PC-9 (cell line): Measurements from ENCODE around the gene TDRD5. TPM values are rescaled to one million over a fixed set of nuclear protein-coding genes. Genes with fewer than 3 reads are reported as not detected.

Experiments used
- BruUV-seq: library from RNA; stranded (reverse); fragments of 400-500 nt; replicated peaks from 2 replicates; lab custom pipeline; 2021; lab: Mats Ljungman, UMichigan
- CTCF ChIA-PET: fragments of 300-600 bp; sonication (Branson Sonifier 250); formaldehyde crosslinking; loops from one replicate; lab custom pipeline; 2022; ENCODE audit warnings: antibody characterized with exemption; lab: Charles Lee
- POLR2A ChIA-PET: fragments of 300-600 bp; sonication (Branson Sonifier 250); formaldehyde crosslinking; loops from one replicate; lab custom pipeline; 2022; ENCODE audit warnings: antibody characterized with exemption; ENCODE audit not compliant: unreplicated experiment; lab: Charles Lee
- DNase-seq, 2 experiments: peaks; one replicate each; pipeline versions ENCODE4 v3.0.0 to v3.0.0-alpha.2; 2015 to 2022; ENCODE audit warnings: mixed read lengths in 1 of 2
- H2AFZ ChIP-seq: fragments of 200-600 bp; sonication (generic); 2 replicates; pipeline ENCODE4 v1.8.1; 2017; ENCODE audit warnings: antibody characterized with exemption
- H3F3A ChIP-seq: fragments of 200-600 bp; sonication (generic); 2 replicates; pipeline ENCODE4 v1.8.1; 2017; ENCODE audit warnings: antibody characterized with exemption, mild to moderate bottlenecking, low read depth; ENCODE audit not compliant: insufficient read depth
- H3K27ac ChIP-seq: fragments of 200-600 bp; sonication (generic); 2 replicates; pipeline ENCODE4 v1.6.1; 2016; ENCODE audit warnings: mixed run types
- H3K27me3 ChIP-seq: fragments of 200-600 bp; sonication (generic); 2 replicates; pipeline ENCODE4 v1.6.1; 2016; ENCODE audit warnings: low read depth, mixed run types; ENCODE audit not compliant: insufficient read depth
- H3K36me3 ChIP-seq: fragments of 200-600 bp; sonication (generic); 2 replicates; pipeline ENCODE4 v1.6.1; 2016; ENCODE audit warnings: low read depth, mixed run types
- H3K4me1 ChIP-seq: fragments of 200-600 bp; sonication (generic); replicated peaks from 2 replicates; pipeline ENCODE4 v1.6.1; 2016; ENCODE audit warnings: mixed run types; ENCODE audit not compliant: insufficient read depth
- H3K4me2 ChIP-seq: fragments of 200-600 bp; sonication (generic); 2 replicates; pipeline ENCODE4 v1.6.1; 2017; ENCODE audit warnings: mixed run types
- H3K4me3 ChIP-seq: fragments of 200-600 bp; sonication (generic); 2 replicates; pipeline ENCODE4 v1.6.1; 2016; ENCODE audit warnings: mixed run types
- H3K79me2 ChIP-seq: fragments of 200-600 bp; sonication (generic); 2 replicates; pipeline ENCODE4 v1.6.1; 2017; ENCODE audit warnings: low read depth, mixed run types
- H3K9me2 ChIP-seq: fragments of 200-600 bp; sonication (generic); 2 replicates; pipeline ENCODE4 v1.8.1; 2017; ENCODE audit warnings: mild to moderate bottlenecking; ENCODE audit not compliant: insufficient read depth
- H3K9me3 ChIP-seq: fragments of 200-600 bp; sonication (generic); 2 replicates; pipeline ENCODE4 v1.8.1; 2016; ENCODE audit warnings: low read depth; ENCODE audit not compliant: insufficient read depth
- H4K20me1 ChIP-seq: fragments of 200-600 bp; sonication (generic); 2 replicates; pipeline ENCODE4 v1.8.1; 2017; ENCODE audit not compliant: insufficient read depth
- CTCF ChIP-seq: fragments of 200-600 bp; sonication (generic); conservative IDR thresholded peaks from 2 replicates; pipeline ENCODE4 v1.6.1; 2017; ENCODE audit warnings: mixed run types, antibody characterized with exemption, mild to moderate bottlenecking, moderate library complexity
- EZH2 ChIP-seq: fragments of 200-600 bp; sonication (generic); IDR thresholded peaks from 2 replicates; pipeline ENCODE4 v1.8.0; 2017; ENCODE audit warnings: antibody characterized with exemption, low read depth
- intact Hi-C: fragments of 100-400 bp; cut with micrococcal nuclease; formaldehyde crosslinking; loops from one replicate; pipeline ENCODE4 v1.10.0; 2022; ENCODE audit not compliant: unreplicated experiment
- total RNA-seq: library from RNA; stranded (reverse); gene quantifications from 2 replicates; pipeline ENCODE4 v1.2.3, GENCODE V29; 2021

Gene TDRD5
- total RNA-seq, 1 experiment from 2014 or later = not detected

- peak in 1 of 2 experiments; percentile 46 for DNase-seq
- no peak for TF ChIP-seq EZH2
- peak; percentile 93 for TF ChIP-seq CTCF
- H3K9me3 ChIP-seq = no peaks in the 10 kb centered on the region
- no peaks in the 10 kb centered on the region for H3K36me3 ChIP-seq
- ChIA-PET POLR2A (interaction anchor here (0.6 kb wide), 1 partner anchor 459 kb away, joined by 4 read pairs; no protein-coding TSS in a partner anchor), CTCF (interaction anchor here (0.7 to 1.2 kb wide), 5 partner anchors 104 to 1175 kb away, joined by 3 to 23 read pairs (median 3); no protein-coding TSS in a partner anchor)
- no peaks in the 10 kb centered on the region for H3K79me2 ChIP-seq
- intact Hi-C loops = loop anchor here (1.0 to 10.0 kb wide), 6 partner anchors 104 to 1158 kb away; no protein-coding TSS in a partner anchor
- no peaks in the 10 kb centered on the region for H3F3A ChIP-seq
- no peak overlapping the region for H3K27ac ChIP-seq
- H2AFZ ChIP-seq = no peak overlapping the region
- H4K20me1 ChIP-seq = no peaks in the 10 kb centered on the region
- H3K9me2 ChIP-seq = no peaks in the 10 kb centered on the region
- no peaks in the 10 kb centered on the region for H3K4me1 ChIP-seq
- no TSS peak for BruUV-seq
- no peak overlapping the region for H3K4me2 ChIP-seq
- H3K27me3 ChIP-seq = peaks cover 14% of the 10 kb centered on the region
- H3K4me3 ChIP-seq = no peak overlapping the region
These were observed 114.8 kb downstream of the TDRD5 start for GRCh38 chr1:179706339-179706941.

- ChIA-PET POLR2A (no interaction called here), CTCF (no interaction called here)
- no peaks in the 10 kb centered on the region for H3K79me2 ChIP-seq
- H2AFZ ChIP-seq = no peak overlapping the region
- no peak overlapping the region for H3K4me3 ChIP-seq
- H3K4me1 ChIP-seq = no peaks in the 10 kb centered on the region
- peaks cover 17% of the 10 kb centered on the region for H3K27me3 ChIP-seq
- no peak overlapping the region for H3K27ac ChIP-seq
- H4K20me1 ChIP-seq = no peaks in the 10 kb centered on the region
- H3K4me2 ChIP-seq = no peak overlapping the region
- TF ChIP-seq CTCF (no peak), EZH2 (no peak)
- H3K9me3 ChIP-seq = no peaks in the 10 kb centered on the region
- no peaks in the 10 kb centered on the region for H3K36me3 ChIP-seq
- no peaks in the 10 kb centered on the region for H3K9me2 ChIP-seq
- intact Hi-C loops = loop anchor here (2.0 to 10.0 kb wide), 3 partner anchors 471 to 1157 kb away; no protein-coding TSS in a partner anchor
- no peak for DNase-seq
- no peaks in the 10 kb centered on the region for H3F3A ChIP-seq
- no TSS peak for BruUV-seq
These were observed 115.8 kb downstream of the TDRD5 start for GRCh38 chr1:179707406-179707805.

GRCh38 chr1:179708434-179709195, 117.0 kb downstream of the TDRD5 start:
- Histone ChIP-seq H2AFZ (no peak overlapping the region), H3K36me3 (no peaks in the 10 kb centered on the region), H3K4me1 (no peaks in the 10 kb centered on the region), H3K9me2 (no peaks in the 10 kb centered on the region), H3K9me3 (no peaks in the 10 kb centered on the region), H4K20me1 (no peaks in the 10 kb centered on the region), H3K79me2 (no peaks in the 10 kb centered on the region), H3K27ac (no peak overlapping the region), H3K4me2 (no peak overlapping the region), H3K4me3 (no peak overlapping the region), H3F3A (no peaks in the 10 kb centered on the region), H3K27me3 (peaks cover 17% of the 10 kb centered on the region)
- no peak for TF ChIP-seq CTCF
- no peak for TF ChIP-seq EZH2
- BruUV-seq = no TSS peak
- CTCF ChIA-PET = no interaction called here
- POLR2A ChIA-PET = no interaction called here
- no peak for DNase-seq
- intact Hi-C loops = loop anchor here (10.0 kb wide), 2 partner anchors 706 to 1156 kb away; no protein-coding TSS in a partner anchor
